Measurements from ENCODE around the gene MYEF2.

DNA sequence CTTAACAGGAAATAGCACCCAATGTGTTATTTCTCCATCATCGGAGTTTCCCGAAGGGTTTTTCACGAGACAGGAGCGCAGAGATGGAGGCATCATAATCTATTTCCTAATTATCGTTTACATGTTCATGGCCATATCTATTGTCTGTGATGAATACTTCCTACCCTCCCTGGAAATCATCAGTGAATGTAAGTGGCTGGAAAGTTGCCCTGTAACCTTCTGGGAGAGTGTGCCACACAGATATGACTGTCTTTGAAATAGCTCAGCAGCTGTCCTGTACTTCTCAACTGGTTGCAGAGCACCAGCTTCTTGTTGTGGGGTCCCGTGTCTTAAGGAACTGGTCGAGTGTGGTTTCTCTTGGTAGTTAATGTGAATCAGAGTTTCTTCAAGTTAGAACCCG lies 56.2 kb downstream of the MYEF2 start:
- TF ChIP-seq EZH2phosphoT487 (IDR thresholded peaks at IDR 0.05): no peak
- TF ChIP-seq, protein P1, sequence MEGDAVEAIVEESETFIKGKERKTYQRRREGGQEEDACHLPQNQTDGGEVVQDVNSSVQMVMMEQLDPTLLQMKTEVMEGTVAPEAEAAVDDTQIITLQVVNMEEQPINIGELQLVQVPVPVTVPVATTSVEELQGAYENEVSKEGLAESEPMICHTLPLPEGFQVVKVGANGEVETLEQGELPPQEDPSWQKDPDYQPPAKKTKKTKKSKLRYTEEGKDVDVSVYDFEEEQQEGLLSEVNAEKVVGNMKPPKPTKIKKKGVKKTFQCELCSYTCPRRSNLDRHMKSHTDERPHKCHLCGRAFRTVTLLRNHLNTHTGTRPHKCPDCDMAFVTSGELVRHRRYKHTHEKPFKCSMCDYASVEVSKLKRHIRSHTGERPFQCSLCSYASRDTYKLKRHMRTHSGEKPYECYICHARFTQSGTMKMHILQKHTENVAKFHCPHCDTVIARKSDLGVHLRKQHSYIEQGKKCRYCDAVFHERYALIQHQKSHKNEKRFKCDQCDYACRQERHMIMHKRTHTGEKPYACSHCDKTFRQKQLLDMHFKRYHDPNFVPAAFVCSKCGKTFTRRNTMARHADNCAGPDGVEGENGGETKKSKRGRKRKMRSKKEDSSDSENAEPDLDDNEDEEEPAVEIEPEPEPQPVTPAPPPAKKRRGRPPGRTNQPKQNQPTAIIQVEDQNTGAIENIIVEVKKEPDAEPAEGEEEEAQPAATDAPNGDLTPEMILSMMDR (IDR thresholded peaks at IDR 0.05): no peak
- no peak for TF ChIP-seq EZH2 (IDR thresholded peaks at IDR 0.05)

Measured in neural progenitor cell (in vitro differentiated cells).